GM23338 (cell line): ENCODE data around the gene ZBTB25. TPM values are rescaled to one million over a fixed set of nuclear protein-coding genes. Genes with fewer than 3 reads are reported as not detected.

ENCODE experiments used
- ATAC-seq: fragments of 200-7000 bp; cut with Tn5 transposase; 3 replicates; pipeline ENCODE4 v1.9.1; 2020
- DNase-seq: peaks from one replicate; pipeline ENCODE4 v3.0.0-alpha.2; 2015; ENCODE audit warnings: low spot score
- H2AFZ ChIP-seq: fragments of 200-600 bp; sonication (generic); 2 replicates; pipeline ENCODE4 v1.8.0; 2016; ENCODE audit warnings: antibody characterized with exemption, mild to moderate bottlenecking, moderate library complexity
- H3F3A ChIP-seq: fragments of 200-600 bp; sonication (generic); replicated peaks from 2 replicates; pipeline ENCODE4 v1.8.0; 2017; ENCODE audit warnings: antibody characterized with exemption, mixed run types, low read depth
- H3K27ac ChIP-seq: fragments of 200-600 bp; sonication (generic); 2 replicates; pipeline ENCODE4 v1.6.1; 2016; ENCODE audit warnings: low read depth
- H3K27me3 ChIP-seq: fragments of 200-600 bp; sonication (generic); 2 replicates; pipeline ENCODE4 v1.8.0; 2016; ENCODE audit warnings: mild to moderate bottlenecking, mixed run types, moderate library complexity; ENCODE audit not compliant: insufficient read depth
- H3K36me3 ChIP-seq: fragments of 200-600 bp; sonication (generic); 2 replicates; pipeline ENCODE4 v1.8.0; 2016; ENCODE audit warnings: mild to moderate bottlenecking; ENCODE audit not compliant: insufficient read depth
- H3K4me1 ChIP-seq: fragments of 200-600 bp; sonication (generic); 2 replicates; pipeline ENCODE4 v1.8.0; 2016; ENCODE audit warnings: mild to moderate bottlenecking, moderate library complexity; ENCODE audit not compliant: insufficient read depth
- H3K4me2 ChIP-seq: fragments of 200-600 bp; sonication (generic); 2 replicates; pipeline ENCODE4 v1.7.1; 2017; ENCODE audit warnings: mixed run types
- H3K4me3 ChIP-seq: fragments of 200-600 bp; sonication (generic); 2 replicates; pipeline ENCODE4 v1.6.1; 2016; ENCODE audit warnings: mixed run types
- H3K79me2 ChIP-seq: fragments of 200-600 bp; sonication (generic); replicated peaks from 2 replicates; pipeline ENCODE4 v1.8.0; 2017; ENCODE audit warnings: mild to moderate bottlenecking; ENCODE audit not compliant: insufficient read depth
- H3K9me2 ChIP-seq: fragments of 200-600 bp; sonication (generic); 2 replicates; pipeline ENCODE4 v1.8.0; 2017; ENCODE audit not compliant: insufficient read depth
- H4K20me1 ChIP-seq: fragments of 200-600 bp; sonication (generic); replicated peaks from 2 replicates; pipeline ENCODE4 v1.8.0; 2017; ENCODE audit warnings: mild to moderate bottlenecking; ENCODE audit not compliant: insufficient read depth
- H3K27ac Mint-ChIP-seq: 2 replicates; pipeline ENCODE4 v1.8.0; 2020; ENCODE audit warnings: inconsistent platforms, mild to moderate bottlenecking, moderate library complexity, mixed read lengths
- H3K27me3 Mint-ChIP-seq: 3 replicates; pipeline ENCODE4 v1.8.0; 2022; ENCODE audit warnings: low read depth, mild to moderate bottlenecking, moderate library complexity, mixed read lengths, inconsistent platforms; ENCODE audit not compliant: insufficient read depth, poor library complexity
- H3K36me3 Mint-ChIP-seq: 3 replicates; pipeline ENCODE4 v1.8.0; 2021; ENCODE audit warnings: low read depth, mild to moderate bottlenecking, inconsistent platforms, moderate library complexity, mixed read lengths
- H3K4me1 Mint-ChIP-seq: 3 replicates; pipeline ENCODE4 v1.8.0; 2020; ENCODE audit warnings: mild to moderate bottlenecking, inconsistent platforms, mixed read lengths
- H3K4me3 Mint-ChIP-seq: 3 replicates; pipeline ENCODE4 v1.8.0; 2021; ENCODE audit warnings: moderate library complexity, mild to moderate bottlenecking, inconsistent platforms, mixed read lengths
- H3K9me3 Mint-ChIP-seq: 3 replicates; pipeline ENCODE4 v1.8.0; 2020; ENCODE audit warnings: moderate library complexity, mild to moderate bottlenecking, inconsistent platforms, mixed read lengths
- CREB1 ChIP-seq: fragments of 250-450 bp; sonication (Bioruptor Pico); IDR thresholded peaks from 2 replicates; pipeline ENCODE4 v1.5.0; 2020; ENCODE audit warnings: low read depth, mild to moderate bottlenecking, moderate library complexity
- CTCF ChIP-seq, 2 experiments: fragments of 200-600 bp in 1 of 2; sonication (generic) in 1 of 2; conservative IDR thresholded peaks; 2 replicates each; pipeline versions ENCODE4 v1.5.1 to v1.6.1; 2016 to 2017; ENCODE audit warnings: antibody characterized with exemption in 2 of 2, low read depth in 2 of 2, mild to moderate bottlenecking in 2 of 2, moderate library complexity in 1 of 2
- ETS1 ChIP-seq: IDR thresholded peaks from 2 replicates; pipeline ENCODE4 v1.6.1; 2016; ENCODE audit warnings: antibody characterized with exemption
- EZH2 ChIP-seq: fragments of 200-600 bp; sonication (generic); IDR thresholded peaks from one replicate; pipeline ENCODE4 v1.8.0; 2017; ENCODE audit warnings: antibody characterized with exemption, mild to moderate bottlenecking, low read depth; ENCODE audit not compliant: unreplicated experiment
- EZH2phosphoT487 ChIP-seq: fragments of 200-600 bp; sonication (generic); IDR thresholded peaks from one replicate; pipeline ENCODE4 v1.8.1; 2018; ENCODE audit warnings: antibody characterized with exemption; ENCODE audit not compliant: unreplicated experiment
- JUNB ChIP-seq: IDR thresholded peaks from one replicate; pipeline ENCODE4 v1.6.1; 2016; ENCODE audit warnings: antibody characterized with exemption; ENCODE audit not compliant: unreplicated experiment
- NANOG ChIP-seq: IDR thresholded peaks from 2 replicates; pipeline ENCODE4 v1.6.1; 2016; ENCODE audit warnings: antibody characterized with exemption, borderline replicate concordance
- POLR2AphosphoS5 ChIP-seq: IDR thresholded peaks from 2 replicates; pipeline ENCODE4 v1.6.1; 2016; ENCODE audit warnings: antibody characterized with exemption, low read depth
- REST ChIP-seq: IDR thresholded peaks from one replicate; pipeline ENCODE4 v1.6.1; 2018; ENCODE audit warnings: antibody characterized with exemption; ENCODE audit not compliant: unreplicated experiment
- STAT1 ChIP-seq: IDR thresholded peaks from one replicate; pipeline ENCODE4 v1.6.1; 2016; ENCODE audit warnings: antibody characterized with exemption; ENCODE audit not compliant: unreplicated experiment
- ZNF114 ChIP-seq: fragments of 250-450 bp; sonication (Bioruptor Pico); IDR thresholded peaks from 2 replicates; pipeline ENCODE4 v1.5.0; 2020; ENCODE audit warnings: mild to moderate bottlenecking, moderate library complexity
- ZNF331 ChIP-seq: fragments of 250-450 bp; sonication (Bioruptor Pico); IDR thresholded peaks from 2 replicates; pipeline ENCODE4 v1.5.0; 2020; ENCODE audit warnings: low read depth, mild to moderate bottlenecking, moderate library complexity
- ZNF462 ChIP-seq: fragments of 250-450 bp; sonication (Bioruptor Pico); IDR thresholded peaks from 2 replicates; pipeline ENCODE4 v1.5.0; 2020; ENCODE audit warnings: mild to moderate bottlenecking, moderate library complexity
- polyA plus RNA-seq: library from polyadenylated mRNA; unstranded; fragments of >200 nt; fragmentation: Nextera tagmentation; extraction: Ambion mirVana; gene quantifications from 2 replicates; pipeline ENCODE4 v1.2.1, GENCODE V29; 2016
- total RNA-seq: library from RNA; depleted of rRNA; stranded (reverse); fragments of >200 nt; shearing (Covaris generic); gene quantifications from 2 replicates; pipeline ENCODE4 v1.2.3, GENCODE V29; 2014

Gene ZBTB25
- total and polyA plus RNA-seq, 2 experiments from 2014 or later, result 5.8 to 8.0 TPM

GRCh38 chr14:64525354-64525753 lies 21.7 kb upstream of the ZBTB25 start:
- Mint-ChIP-seq H3K9me3 (no peaks in the 10 kb centered on the region), H3K4me3 (no peak overlapping the region), H3K4me1 (no peaks in the 10 kb centered on the region), H3K27me3 (no peaks in the 10 kb centered on the region), H3K27ac (no peak overlapping the region), H3K36me3 (peaks cover 4% of the 10 kb centered on the region; the same call in 2 of the 3 replicates)
- TF ChIP-seq ETS1 (no peak), STAT1 (no peak), POLR2AphosphoS5 (no peak), REST (no peak), EZH2phosphoT487 (no peak), CTCF (conservative IDR thresholded peaks at IDR 0.05; ENCODE audit: low read depth in 2 of 2) (no peak), JUNB (no peak), ZNF462 (CRISPR knock-in tag) (no peak), ZNF114 (CRISPR knock-in tag) (no peak), NANOG (no peak), ZNF331 (CRISPR knock-in tag) (no peak), CREB1 (CRISPR knock-in tag) (no peak), EZH2 (no peak)
- no peaks in the 10 kb centered on the region for H3K4me1 ChIP-seq
- H3K4me3 ChIP-seq, result no peak overlapping the region
- H3K4me2 ChIP-seq, result no peak overlapping the region
- ATAC-seq (no peak), DNase-seq (no peak)
- 0 out of 2 replicates have a peak, but pooled peaks cover 7% of the 10 kb centered on the region for H4K20me1 ChIP-seq
- no peaks in the 10 kb centered on the region for H3K9me2 ChIP-seq
- H3K27me3 ChIP-seq, result no peaks in the 10 kb centered on the region
- no peak overlapping the region for H3K27ac ChIP-seq
- no peaks in the 10 kb centered on the region; the same call in 1 of the 2 replicates for H3K36me3 ChIP-seq
- H2AFZ ChIP-seq, result no peak overlapping the region
- H3K79me2 ChIP-seq, result peaks cover 22% of the 10 kb centered on the region
- no peaks in the 10 kb centered on the region for H3F3A ChIP-seq
